ENCODE measurements around the gene CDK19. TPM values are rescaled to one million over a fixed set of nuclear protein-coding genes. Genes with fewer than 3 reads are reported as not detected.

CDK19 gene
- total and polyA plus RNA-seq, 2 of the 13 experiments (the other 11 are each of a cell fraction or from before 2014, with no cell fraction given) = 13.4 to 27.0 TPM

GRCh38 chr6:110566346-110567125, 248.7 kb downstream of the CDK19 start (continued):
- TF ChIP-seq ZNF773 (CRISPR knock-in tag; IDR thresholded peaks at IDR 0.05; ENCODE audit: borderline replicate concordance) (no peak), TMF1 (CRISPR knock-in tag; IDR thresholded peaks at IDR 0.05; ENCODE audit: low read depth) (0 out of 2 replicates have a peak, but pooled peaks have one; percentile 66)

DNA sequence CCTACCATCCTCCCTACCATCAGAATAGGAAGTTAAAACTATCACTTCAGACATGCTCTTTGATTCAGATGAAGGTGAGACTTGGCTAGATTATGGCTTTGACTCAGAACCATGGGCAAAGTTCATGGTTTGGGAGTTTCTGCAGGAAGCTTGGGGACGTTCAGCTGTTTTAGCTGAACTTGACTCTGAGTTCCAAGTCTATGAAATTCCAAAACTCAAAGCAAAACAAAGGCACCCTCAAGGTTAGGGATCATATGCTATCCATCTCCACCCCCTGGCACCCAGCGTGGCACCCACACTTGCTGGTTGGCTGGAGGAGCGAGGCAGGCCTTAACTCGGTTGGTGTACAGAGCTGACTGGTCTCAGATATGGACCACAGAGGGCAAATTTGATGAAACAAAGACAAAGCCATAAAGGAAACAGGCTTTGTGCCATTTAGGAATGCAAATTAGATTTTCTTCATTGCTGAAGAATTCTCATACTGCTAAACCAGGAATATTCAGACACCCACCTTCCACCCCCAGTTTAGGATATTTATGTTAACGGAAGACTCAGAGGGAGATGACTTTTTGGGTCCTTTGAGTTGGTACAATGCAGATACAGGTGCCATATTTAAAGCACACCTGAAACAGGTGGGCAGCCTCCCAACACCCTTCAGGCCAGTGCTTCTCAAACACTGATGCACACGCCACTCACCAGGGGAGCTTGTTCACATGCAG, 250.4 kb downstream of the CDK19 start:
- Histone ChIP-seq H4K20me1 (ENCODE audit: insufficient read depth, low read length) (no peaks in the 10 kb centered on the region), H2AFZ (ENCODE audit: low read length) (no peak overlapping the region), H3K36me3 (replicated peaks in 1 of 2; ENCODE audit: control insufficient read depth in 1 of 2, insufficient read depth in 2 of 2, low read length in 2 of 2) (no peaks in the 10 kb centered on the region), H3K27me3 (ENCODE audit: control insufficient read depth in 1 of 2, insufficient read depth in 2 of 2, low read length in 2 of 2) (no peaks in the 10 kb centered on the region), H3K27ac (ENCODE audit: extremely low read length, insufficient read depth, low read length) (peak overlapping the region; percentile 94), H3K9ac (ENCODE audit: insufficient read depth, low read depth, low read length) (no peak overlapping the region), H3K4me1 (ENCODE audit: insufficient read depth, low read length) (peaks cover 99% of the 10 kb centered on the region), H3K4me3 (replicated peaks in 1 of 3; ENCODE audit: insufficient read depth in 1 of 3, low read depth in 2 of 3, low read length in 3 of 3) (peak overlapping the region in 1 of 3 experiments; percentile 40; a peak in 2 of 6 replicates), H3K9me3 (ENCODE audit: low read length) (0 out of 2 replicates have a peak, but pooled peaks cover 4% of the 10 kb centered on the region), H3K4me2 (ENCODE audit: low read depth, low read length) (peak overlapping the region; percentile 56), H3K79me2 (ENCODE audit: insufficient read depth, low read length) (no peaks in the 10 kb centered on the region)
- no TSS peak for BruUV-seq (replicated peaks)
- FAIRE-seq (no peak), ATAC-seq (no peak), DNase-seq (ENCODE audit: low spot score) (no peak)
- intact Hi-C loops (cut with micrococcal nuclease; ENCODE audit: unreplicated experiment) = loop anchor here (10.0 kb wide), 1 partner anchor 90 kb away; no protein-coding TSS in a partner anchor
- in situ Hi-C loops (cut with HindIII; ENCODE audit: extremely low pct_ligation_motif_present, low pct_unique_long_range_greater_than_20kb) = no loop called here
- ChIA-PET CTCF (ENCODE audit: low intra/inter-chr PET ratio, low total read pairs) (no interaction called here), POLR2A (interaction anchor here (0.6 to 3.0 kb wide), 8 partner anchors 9 to 387 kb away, joined by 3 to 40 read pairs (median 4); partner anchors contain the start of genes AMD1 and CDK19)
- WGBS (ENCODE audit: low lambda C conversion rate) = 77% methylated on average over 6 of the region's 6 CpGs
- TF ChIP-seq ZSCAN25 (CRISPR knock-in tag; IDR thresholded peaks at IDR 0.05) = 0 out of 2 replicates have a peak, but pooled peaks have one; percentile 7
- TF ChIP-seq, protein P1, sequence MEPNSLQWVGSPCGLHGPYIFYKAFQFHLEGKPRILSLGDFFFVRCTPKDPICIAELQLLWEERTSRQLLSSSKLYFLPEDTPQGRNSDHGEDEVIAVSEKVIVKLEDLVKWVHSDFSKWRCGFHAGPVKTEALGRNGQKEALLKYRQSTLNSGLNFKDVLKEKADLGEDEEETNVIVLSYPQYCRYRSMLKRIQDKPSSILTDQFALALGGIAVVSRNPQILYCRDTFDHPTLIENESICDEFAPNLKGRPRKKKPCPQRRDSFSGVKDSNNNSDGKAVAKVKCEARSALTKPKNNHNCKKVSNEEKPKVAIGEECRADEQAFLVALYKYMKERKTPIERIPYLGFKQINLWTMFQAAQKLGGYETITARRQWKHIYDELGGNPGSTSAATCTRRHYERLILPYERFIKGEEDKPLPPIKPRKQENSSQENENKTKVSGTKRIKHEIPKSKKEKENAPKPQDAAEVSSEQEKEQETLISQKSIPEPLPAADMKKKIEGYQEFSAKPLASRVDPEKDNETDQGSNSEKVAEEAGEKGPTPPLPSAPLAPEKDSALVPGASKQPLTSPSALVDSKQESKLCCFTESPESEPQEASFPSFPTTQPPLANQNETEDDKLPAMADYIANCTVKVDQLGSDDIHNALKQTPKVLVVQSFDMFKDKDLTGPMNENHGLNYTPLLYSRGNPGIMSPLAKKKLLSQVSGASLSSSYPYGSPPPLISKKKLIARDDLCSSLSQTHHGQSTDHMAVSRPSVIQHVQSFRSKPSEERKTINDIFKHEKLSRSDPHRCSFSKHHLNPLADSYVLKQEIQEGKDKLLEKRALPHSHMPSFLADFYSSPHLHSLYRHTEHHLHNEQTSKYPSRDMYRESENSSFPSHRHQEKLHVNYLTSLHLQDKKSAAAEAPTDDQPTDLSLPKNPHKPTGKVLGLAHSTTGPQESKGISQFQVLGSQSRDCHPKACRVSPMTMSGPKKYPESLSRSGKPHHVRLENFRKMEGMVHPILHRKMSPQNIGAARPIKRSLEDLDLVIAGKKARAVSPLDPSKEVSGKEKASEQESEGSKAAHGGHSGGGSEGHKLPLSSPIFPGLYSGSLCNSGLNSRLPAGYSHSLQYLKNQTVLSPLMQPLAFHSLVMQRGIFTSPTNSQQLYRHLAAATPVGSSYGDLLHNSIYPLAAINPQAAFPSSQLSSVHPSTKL (CRISPR knock-in tag; IDR thresholded peaks at IDR 0.05) = peak; percentile 62; the same call in 1 of the 2 replicates
- TF ChIP-seq ZNF430 (CRISPR knock-in tag; IDR thresholded peaks at IDR 0.05) = peak; percentile 50; the same call in 1 of the 2 replicates
- TF ChIP-seq ZNF607 (CRISPR knock-in tag; IDR thresholded peaks at IDR 0.05; ENCODE audit: borderline replicate concordance) = no peak
- TF ChIP-seq, protein P2, sequence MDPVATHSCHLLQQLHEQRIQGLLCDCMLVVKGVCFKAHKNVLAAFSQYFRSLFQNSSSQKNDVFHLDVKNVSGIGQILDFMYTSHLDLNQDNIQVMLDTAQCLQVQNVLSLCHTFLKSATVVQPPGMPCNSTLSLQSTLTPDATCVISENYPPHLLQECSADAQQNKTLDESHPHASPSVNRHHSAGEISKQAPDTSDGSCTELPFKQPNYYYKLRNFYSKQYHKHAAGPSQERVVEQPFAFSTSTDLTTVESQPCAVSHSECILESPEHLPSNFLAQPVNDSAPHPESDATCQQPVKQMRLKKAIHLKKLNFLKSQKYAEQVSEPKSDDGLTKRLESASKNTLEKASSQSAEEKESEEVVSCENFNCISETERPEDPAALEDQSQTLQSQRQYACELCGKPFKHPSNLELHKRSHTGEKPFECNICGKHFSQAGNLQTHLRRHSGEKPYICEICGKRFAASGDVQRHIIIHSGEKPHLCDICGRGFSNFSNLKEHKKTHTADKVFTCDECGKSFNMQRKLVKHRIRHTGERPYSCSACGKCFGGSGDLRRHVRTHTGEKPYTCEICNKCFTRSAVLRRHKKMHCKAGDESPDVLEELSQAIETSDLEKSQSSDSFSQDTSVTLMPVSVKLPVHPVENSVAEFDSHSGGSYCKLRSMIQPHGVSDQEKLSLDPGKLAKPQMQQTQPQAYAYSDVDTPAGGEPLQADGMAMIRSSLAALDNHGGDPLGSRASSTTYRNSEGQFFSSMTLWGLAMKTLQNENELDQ (CRISPR knock-in tag; IDR thresholded peaks at IDR 0.05; ENCODE audit: borderline replicate concordance) = no peak
- 0 out of 2 replicates have a peak, but pooled peaks have one; percentile 7 for TF ChIP-seq SP5 (CRISPR knock-in tag; IDR thresholded peaks at IDR 0.05; ENCODE audit: borderline replicate concordance, low read depth)
- 0 out of 2 replicates have a peak, but pooled peaks have one; percentile 21 for TF ChIP-seq ZNF816 (CRISPR knock-in tag; IDR thresholded peaks at IDR 0.05; ENCODE audit: borderline replicate concordance)
- no peak for TF ChIP-seq ZSCAN31 (CRISPR knock-in tag; IDR thresholded peaks at IDR 0.05; ENCODE audit: low read depth)
- 0 out of 2 replicates have a peak, but pooled peaks have one; percentile 24 for TF ChIP-seq NR2F2 (IDR thresholded peaks at IDR 0.05; ENCODE audit: borderline replicate concordance, low read depth)
- peak; percentile 40; the same call in 1 of the 2 replicates for TF ChIP-seq RXRA (CRISPR knock-in tag; IDR thresholded peaks at IDR 0.05)
- no peak for TF ChIP-seq ZNF234 (CRISPR knock-in tag; conservative IDR thresholded peaks at IDR 0.05)
- peak; percentile 50; the same call in 1 of the 2 replicates for TF ChIP-seq ZNF205 (CRISPR knock-in tag; IDR thresholded peaks at IDR 0.05)
- 0 out of 2 replicates have a peak, but pooled peaks have one; percentile 14 for TF ChIP-seq HMG20A (CRISPR knock-in tag; IDR thresholded peaks at IDR 0.05; ENCODE audit: borderline replicate concordance)

Measured in HepG2 (cell line).